Fibroblast of peridontal ligament (primary cell): ENCODE measurements around the gene HOXA4.

ENCODE experiments used
- DNase-seq: peaks from one replicate; pipeline ENCODE4 v3.0.0-alpha.2; 2010; ENCODE audit errors: extremely low read depth

Gene HOXA4

GRCh38 chr7:27094304-27095049, 36.1 kb downstream of the HOXA4 start:
- no peak for DNase-seq

GRCh38 chr7:27093184-27093895, 37.2 kb downstream of the HOXA4 start:
- DNase-seq = no peak

- no peak for DNase-seq
Measured at GRCh38 chr7:27092819-27093110, 37.8 kb downstream of the HOXA4 start.

GRCh38 chr7:27091941-27092818, 38.4 kb downstream of the HOXA4 start:
- no peak for DNase-seq

GRCh38 chr7:27091105-27091504, 39.5 kb downstream of the HOXA4 start:
- DNase-seq = no peak

- no peak for DNase-seq
Measured at GRCh38 chr7:27088002-27088922, 42.3 kb downstream of the HOXA4 start.

- DNase-seq = no peak
Measured at GRCh38 chr7:27083646-27084045, 46.9 kb downstream of the HOXA4 start.

- DNase-seq = no peak
Measured at GRCh38 chr7:27082171-27082570, 48.4 kb downstream of the HOXA4 start.

- DNase-seq = no peak
Measured at GRCh38 chr7:27080844-27081436, 49.6 kb downstream of the HOXA4 start.

- no peak for DNase-seq
Measured at GRCh38 chr7:27079234-27079975, 51.2 kb downstream of the HOXA4 start.

- no peak for DNase-seq
Measured at GRCh38 chr7:27078616-27079233, 51.8 kb downstream of the HOXA4 start.
